Measurements from ENCODE around the gene ACAA2. TPM values are rescaled to one million over a fixed set of nuclear protein-coding genes. Genes with fewer than 3 reads are reported as not detected.

Gene ACAA2
- total RNA-seq, 3 donors from 2014 or later, result 29.2 to 31.2 (median 29.3) TPM

GRCh38 chr18:49739275-49739674 lies 74.1 kb downstream of the ACAA2 start:
- H3K4me3 Mint-ChIP-seq, result no peak overlapping the region
- no peak for ATAC-seq
- H3K4me1 Mint-ChIP-seq (ENCODE audit: low read depth), result no peaks in the 10 kb centered on the region
- DNase-seq, result no peak
- H3K36me3 Mint-ChIP-seq (ENCODE audit: insufficient read depth), result no peaks in the 10 kb centered on the region
- H3K27me3 Mint-ChIP-seq (ENCODE audit: low read depth), result peaks cover 16% of the 10 kb centered on the region
- H3K9me3 Mint-ChIP-seq, result no peaks in the 10 kb centered on the region

- Mint-ChIP-seq H3K27me3 (ENCODE audit: low read depth) (peaks cover 16% of the 10 kb centered on the region), H3K9me3 (no peaks in the 10 kb centered on the region), H3K36me3 (ENCODE audit: insufficient read depth) (no peaks in the 10 kb centered on the region), H3K4me1 (ENCODE audit: low read depth) (no peaks in the 10 kb centered on the region), H3K4me3 (no peak overlapping the region)
- DNase-seq, result no peak
- ATAC-seq, result no peak
Observed at GRCh38 chr18:49738721-49739120, 74.6 kb downstream of the ACAA2 start.

- no peak for DNase-seq
- ATAC-seq, result no peak
- Mint-ChIP-seq H3K36me3 (ENCODE audit: insufficient read depth) (no peaks in the 10 kb centered on the region), H3K9me3 (no peaks in the 10 kb centered on the region), H3K4me3 (no peak overlapping the region), H3K27me3 (ENCODE audit: low read depth) (peaks cover 9% of the 10 kb centered on the region), H3K4me1 (ENCODE audit: low read depth) (no peaks in the 10 kb centered on the region)
Observed at GRCh38 chr18:49734836-49735235, 78.5 kb downstream of the ACAA2 start.

GRCh38 chr18:49733896-49734585 lies 79.3 kb downstream of the ACAA2 start:
- Mint-ChIP-seq H3K4me3 (no peak overlapping the region), H3K4me1 (ENCODE audit: low read depth) (no peaks in the 10 kb centered on the region), H3K27me3 (ENCODE audit: low read depth) (peaks cover 9% of the 10 kb centered on the region), H3K36me3 (ENCODE audit: insufficient read depth) (no peaks in the 10 kb centered on the region), H3K9me3 (no peaks in the 10 kb centered on the region)
- ATAC-seq (no peak), DNase-seq (no peak)

- peaks cover 9% of the 10 kb centered on the region for H3K27me3 Mint-ChIP-seq (ENCODE audit: low read depth)
- ATAC-seq (no peak), DNase-seq (no peak)
- H3K4me1 Mint-ChIP-seq (ENCODE audit: low read depth), result no peaks in the 10 kb centered on the region
- no peak overlapping the region for H3K4me3 Mint-ChIP-seq
- no peaks in the 10 kb centered on the region for H3K9me3 Mint-ChIP-seq
- H3K36me3 Mint-ChIP-seq (ENCODE audit: insufficient read depth), result no peaks in the 10 kb centered on the region
Observed at GRCh38 chr18:49733321-49733720, 80.0 kb downstream of the ACAA2 start.

All from activated T-cell treated with anti-CD3 and anti-CD28 coated beads, Interleukin-2, amount 50 U/mL, for 4 hours (primary cell).